OCI-LY3 (cell line): Measurements from ENCODE around the gene LAMTOR3.

Experiments used
- H2AFZ ChIP-seq: fragments of 200-600, 300-600 bp; shearing (Covaris generic); 2 replicates; pipeline ENCODE4 v1.6.0; 2014; ENCODE audit warnings: antibody characterized with exemption, low read depth, low read length
- H3K27ac ChIP-seq: fragments of 200-600, 300-600 bp; sonication (generic); 2 replicates; pipeline ENCODE4 v1.5.1; 2014; ENCODE audit warnings: mild to moderate bottlenecking, low read length, moderate library complexity, mixed read lengths
- H3K27me3 ChIP-seq: fragments of 200-600, 300-600 bp; sonication (generic); 2 replicates; pipeline ENCODE4 v1.6.1; 2014; ENCODE audit warnings: low read depth, low read length, mixed read lengths
- H3K36me3 ChIP-seq: fragments of 200-600, 300-600 bp; sonication (generic); replicated peaks from 2 replicates; pipeline ENCODE3; 2014; ENCODE audit warnings: low read depth, low read length, mixed read lengths
- H3K4me1 ChIP-seq: fragments of 300-600, 200-600 bp; sonication (generic); 2 replicates; pipeline ENCODE4 v1.6.1; 2014; ENCODE audit warnings: low read length, mixed read lengths
- H3K4me2 ChIP-seq: fragments of 200-600, 300-600 bp; sonication (generic); 2 replicates; pipeline ENCODE4 v1.6.1; 2014; ENCODE audit warnings: low read length, mixed read lengths
- H3K4me3 ChIP-seq: fragments of 300-600, 200-600 bp; sonication (generic); 2 replicates; pipeline ENCODE4 v1.5.1; 2014; ENCODE audit warnings: antibody characterized with exemption, mild to moderate bottlenecking, low read length, moderate library complexity
- H3K79me2 ChIP-seq: fragments of 300-600, 200-600 bp; shearing (Covaris generic); 2 replicates; pipeline ENCODE4 v1.6.1; 2014; ENCODE audit warnings: mild to moderate bottlenecking, low read length, mixed read lengths
- H3K9ac ChIP-seq: fragments of 300-600, 200-600 bp; shearing (Covaris generic); 2 replicates; pipeline ENCODE4 v1.6.0; 2014; ENCODE audit warnings: mild to moderate bottlenecking, low read length, moderate library complexity
- H3K9me3 ChIP-seq: fragments of 200-600, 300-600 bp; shearing (Covaris generic); 2 replicates; pipeline ENCODE4 v1.6.1; 2014; ENCODE audit warnings: low read length, mixed read lengths; ENCODE audit not compliant: insufficient read depth
- H4K20me1 ChIP-seq: fragments of 200-600, 300-600 bp; sonication (generic); 2 replicates; pipeline ENCODE4 v1.6.1; 2016; ENCODE audit warnings: low read length, mixed read lengths; ENCODE audit not compliant: insufficient read depth
- CTCF ChIP-seq: fragments of 200-600, 300-600 bp; sonication (generic); IDR thresholded peaks from 2 replicates; pipeline ENCODE4 v1.5.1; 2014; ENCODE audit warnings: antibody characterized with exemption, low read length, low read depth
- EZH2phosphoT487 ChIP-seq: fragments of 200-600 bp; shearing (Covaris generic); IDR thresholded peaks from 2 replicates; pipeline ENCODE4 v1.6.1; 2018; ENCODE audit warnings: antibody characterized with exemption, mixed run types, low read depth

The LAMTOR3 gene

GRCh38 chr4:99845179-99845578 lies 49.0 kb downstream of the LAMTOR3 start:
- H3K4me1 ChIP-seq = peaks cover 47% of the 10 kb centered on the region
- no peaks in the 10 kb centered on the region for H3K27me3 ChIP-seq
- H3K4me2 ChIP-seq = no peak overlapping the region

GRCh38 chr4:99844048-99844447 lies 50.2 kb downstream of the LAMTOR3 start:
- Histone ChIP-seq H2AFZ (no peak overlapping the region), H3K4me3 (no peak overlapping the region), H3K79me2 (no peaks in the 10 kb centered on the region), H3K36me3 (peaks cover 56% of the 10 kb centered on the region), H3K4me2 (no peak overlapping the region), H3K9ac (no peak overlapping the region), H3K4me1 (peaks cover 37% of the 10 kb centered on the region), H3K27ac (no peak overlapping the region), H3K9me3 (no peaks in the 10 kb centered on the region), H4K20me1 (peaks cover 36% of the 10 kb centered on the region), H3K27me3 (no peaks in the 10 kb centered on the region)
- TF ChIP-seq EZH2phosphoT487 (no peak), CTCF (no peak)

More at GRCh38 chr4:99845179-99845578, 49.0 kb downstream of the LAMTOR3 start:
- Histone ChIP-seq H3K4me3 (no peak overlapping the region), H3K36me3 (peaks cover 64% of the 10 kb centered on the region), H3K27ac (no peak overlapping the region), H3K79me2 (no peaks in the 10 kb centered on the region), H3K9me3 (no peaks in the 10 kb centered on the region), H3K9ac (no peak overlapping the region), H4K20me1 (peaks cover 41% of the 10 kb centered on the region), H2AFZ (no peak overlapping the region)
- no peak for TF ChIP-seq CTCF
- no peak for TF ChIP-seq EZH2phosphoT487

GRCh38 chr4:99843413-99843812 lies 50.8 kb downstream of the LAMTOR3 start:
- Histone ChIP-seq H2AFZ (no peak overlapping the region), H3K4me2 (no peak overlapping the region), H3K36me3 (peaks cover 57% of the 10 kb centered on the region), H3K9me3 (no peaks in the 10 kb centered on the region), H3K4me1 (peaks cover 31% of the 10 kb centered on the region), H3K27me3 (no peaks in the 10 kb centered on the region), H4K20me1 (peaks cover 36% of the 10 kb centered on the region), H3K27ac (no peak overlapping the region), H3K9ac (no peak overlapping the region), H3K79me2 (0 out of 2 replicates have a peak, but pooled peaks cover 4% of the 10 kb centered on the region), H3K4me3 (no peak overlapping the region)
- no peak for TF ChIP-seq CTCF
- no peak for TF ChIP-seq EZH2phosphoT487

- TF ChIP-seq EZH2phosphoT487 (no peak), CTCF (no peak)
- Histone ChIP-seq H3K4me1 (peaks cover 9% of the 10 kb centered on the region), H3K79me2 (0 out of 2 replicates have a peak, but pooled peaks cover 4% of the 10 kb centered on the region), H2AFZ (no peak overlapping the region), H3K36me3 (peaks cover 63% of the 10 kb centered on the region), H3K9me3 (no peaks in the 10 kb centered on the region), H4K20me1 (peaks cover 38% of the 10 kb centered on the region; the same call in 1 of the 2 replicates), H3K4me2 (no peak overlapping the region), H3K4me3 (no peak overlapping the region), H3K27me3 (no peaks in the 10 kb centered on the region), H3K27ac (no peak overlapping the region), H3K9ac (no peak overlapping the region)
These were observed 53.1 kb downstream of the LAMTOR3 start for GRCh38 chr4:99841129-99841528.
